Right lung (tissue), 5 donors: ENCODE results near the gene USP3. TPM values are rescaled to one million over a fixed set of nuclear protein-coding genes. Genes with fewer than 3 reads are reported as not detected.
"Not testable (repeated sequence)": the region's sequence is repeated elsewhere in the genome, so short reads cannot be mapped to it uniquely, and the experiment has no call there.

Experiments
- DNase-seq, 2 donors: peaks; one replicate each; pipeline ENCODE4 v3.0.0-alpha.2; 2013
- polyA plus RNA-seq, 5 donors: library from polyadenylated mRNA; unstranded; fragments of 120-200 nt; gene quantifications; one replicate each; pipeline versions ENCODE4 v1.2.1 to v1.2.3, GENCODE V29; 2013; ENCODE audit warnings: inconsistent platforms in 1 of 5, low replicate concordance in 1 of 5; ENCODE audit not compliant: insufficient read length in 5 of 5, insufficient read depth in 1 of 5

USP3 gene
- polyA plus RNA-seq, 5 donors = 37.8 to 44.7 (median 42.4) TPM

DNA sequence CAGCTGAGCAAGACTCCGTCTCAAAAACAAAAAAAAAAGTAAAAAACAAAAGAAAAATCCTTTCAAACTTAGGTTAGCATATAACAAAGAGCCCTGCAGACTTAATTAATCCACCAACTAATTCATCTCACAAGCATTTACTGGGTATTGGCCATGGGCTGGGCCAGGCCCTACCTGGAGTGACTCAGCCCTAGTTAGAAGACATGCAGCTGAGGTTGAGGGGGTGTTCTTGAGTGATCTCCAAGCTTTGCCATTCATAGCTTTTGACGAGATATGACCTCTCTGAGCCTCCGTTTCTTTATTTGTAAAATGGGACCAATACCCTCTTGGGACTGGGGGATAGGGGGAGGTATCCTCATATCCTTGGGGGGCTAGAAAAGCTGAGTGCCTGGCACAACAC, 100.6 kb downstream of the USP3 start:
- DNase-seq = no peak

- no peak for DNase-seq
Measured at GRCh38 chr15:63605816-63606215, 101.4 kb downstream of the USP3 start.

- no peak for DNase-seq
Measured at GRCh38 chr15:63606308-63606707, 101.9 kb downstream of the USP3 start.

GRCh38 chr15:63608989-63609388, 104.6 kb downstream of the USP3 start:
- no peak for DNase-seq

GRCh38 chr15:63609448-63609847, 105.1 kb downstream of the USP3 start:
- no peak for DNase-seq

GRCh38 chr15:63610209-63610841, 105.9 kb downstream of the USP3 start:
- peak in 1 of 2 donors; percentile 50 for DNase-seq

DNA sequence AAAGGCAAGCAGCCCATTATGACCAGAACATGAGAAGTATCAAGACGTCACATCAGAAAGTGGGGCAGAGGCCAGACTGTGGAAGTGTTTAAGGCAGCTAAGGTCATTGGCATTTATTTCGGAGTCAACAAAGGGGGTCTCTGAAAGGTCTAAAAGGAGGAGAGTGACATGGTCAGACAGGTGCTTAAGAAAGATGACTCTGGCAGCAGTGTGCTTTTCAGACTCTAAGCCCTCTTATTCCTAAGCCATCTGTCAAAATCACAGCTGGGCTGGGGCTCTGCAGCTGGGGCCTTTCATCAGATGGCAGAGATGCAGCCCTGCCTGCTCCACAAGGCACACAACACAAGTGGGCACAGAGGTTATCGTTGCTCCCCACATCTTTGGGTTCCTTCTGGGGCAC, 106.8 kb downstream of the USP3 start:
- no peak for DNase-seq

DNA sequence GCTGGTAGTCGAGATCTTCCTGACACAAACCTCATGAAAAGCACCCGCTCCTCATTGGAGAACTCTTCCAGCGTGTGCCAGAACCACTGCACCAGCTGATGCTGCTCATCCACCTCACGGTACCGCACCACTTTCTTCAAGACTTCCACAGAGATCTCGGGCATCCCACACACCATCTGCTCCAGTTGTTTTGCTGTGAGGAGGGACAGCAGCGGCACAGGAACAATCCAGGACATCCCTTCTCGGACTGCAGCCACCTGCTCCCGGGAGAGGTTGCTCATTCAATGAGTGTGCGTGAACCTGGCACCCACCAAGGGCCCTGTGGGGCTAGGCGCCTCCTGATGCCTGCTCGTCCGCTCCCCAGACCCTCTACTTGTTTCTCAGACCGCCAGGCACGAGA, 107.9 kb downstream of the USP3 start:
- no peak for DNase-seq

GRCh38 chr15:63615935-63616334, 111.5 kb downstream of the USP3 start:
- DNase-seq = no peak

- DNase-seq = not testable (repeated sequence)
Measured at GRCh38 chr15:63617147-63617546, 112.8 kb downstream of the USP3 start.

- DNase-seq = not testable (repeated sequence)
Measured at GRCh38 chr15:63617627-63618026, 113.2 kb downstream of the USP3 start.

GRCh38 chr15:63620760-63621159, 116.4 kb downstream of the USP3 start:
- not testable (repeated sequence) for DNase-seq

DNA sequence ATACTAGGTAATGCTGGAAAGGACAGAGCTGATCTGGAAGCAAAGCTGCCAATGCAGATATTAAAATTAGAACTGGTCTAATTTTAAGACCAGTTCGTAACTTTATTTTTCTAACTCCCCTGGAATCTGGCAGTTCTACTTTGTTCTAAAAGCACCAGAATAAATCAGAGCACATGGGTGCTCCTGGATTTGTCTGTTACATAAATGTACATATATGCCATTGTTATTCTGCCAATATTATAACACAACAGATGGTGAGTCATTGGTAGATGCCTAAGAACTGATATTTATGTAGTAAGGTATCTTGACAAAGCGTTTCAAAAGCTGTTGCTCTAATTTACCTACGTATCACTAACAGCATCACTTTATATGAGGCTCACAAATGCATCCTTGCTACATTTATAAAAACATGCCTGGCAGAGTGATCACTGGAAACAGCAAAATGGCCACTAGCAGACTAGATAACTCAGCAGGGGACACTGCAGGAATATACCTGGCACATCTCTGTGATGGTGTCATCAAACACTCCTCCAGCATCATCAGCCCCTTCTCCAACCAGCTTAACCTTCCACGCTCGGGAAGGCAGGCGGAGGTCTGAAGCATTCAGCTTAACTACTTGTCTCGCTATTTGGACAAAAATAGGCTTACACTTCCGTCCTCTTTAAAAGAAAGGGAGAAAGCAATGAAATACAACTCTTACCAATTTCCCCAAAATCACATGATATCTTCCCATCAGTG, 119.0 kb downstream of the USP3 start:
- no peak for DNase-seq

GRCh38 chr15:63626955-63627354, 122.6 kb downstream of the USP3 start:
- no peak for DNase-seq

DNA sequence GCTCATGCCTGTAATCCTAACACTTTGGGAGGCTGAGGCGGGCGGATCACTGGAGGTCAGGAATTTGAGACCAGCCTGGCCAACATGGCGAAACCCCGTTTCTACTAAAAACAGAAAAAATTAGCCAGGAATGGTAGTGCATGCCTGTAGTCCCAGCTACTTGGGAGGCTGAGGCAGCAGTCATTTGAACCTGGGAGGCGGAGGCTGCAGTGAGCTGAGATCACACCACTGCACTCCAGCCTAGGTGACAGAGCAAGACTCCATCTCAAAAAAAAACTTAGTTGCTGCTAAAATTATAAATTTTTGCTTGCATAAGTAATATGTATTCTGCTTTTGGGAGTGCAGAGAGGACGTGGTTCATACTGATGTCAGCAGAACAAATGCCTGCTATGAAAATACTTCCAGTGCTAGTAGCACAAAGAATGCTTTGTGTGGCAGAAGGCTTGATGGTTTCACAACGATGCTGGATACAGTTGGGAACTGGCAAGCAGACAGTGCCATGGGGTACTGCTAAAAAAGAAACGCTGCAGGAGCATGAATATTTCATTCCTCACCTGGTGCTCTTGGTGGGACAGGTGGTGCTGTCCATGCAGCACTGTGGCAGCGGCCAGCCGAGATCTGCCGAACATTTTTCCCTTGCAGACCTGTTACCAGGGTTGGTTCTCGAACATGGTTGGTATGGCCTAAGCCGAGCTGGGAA, 123.9 kb downstream of the USP3 start:
- DNase-seq = no peak

GRCh38 chr15:63630036-63630751, 125.8 kb downstream of the USP3 start:
- no peak for DNase-seq

DNA sequence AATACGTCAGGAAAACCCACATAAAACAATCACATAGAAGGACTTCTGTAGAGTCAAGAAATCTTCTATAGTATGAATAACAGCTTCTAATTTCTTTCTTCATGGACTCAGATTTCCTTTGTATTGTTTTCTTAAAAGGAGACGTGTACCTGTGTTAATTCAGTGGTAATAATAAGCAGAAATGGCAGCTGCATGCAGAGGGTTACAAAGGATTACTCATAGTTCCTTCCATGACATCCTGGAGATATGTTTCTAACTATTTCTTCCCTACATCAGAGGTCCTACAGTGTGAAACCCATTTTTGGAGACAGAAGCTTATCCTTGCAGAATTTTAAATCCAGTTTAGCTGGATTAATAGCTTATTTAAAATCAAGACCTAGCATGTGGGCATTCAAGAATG, 128.9 kb downstream of the USP3 start:
- no peak for DNase-seq

GRCh38 chr15:63634154-63634553, 129.8 kb downstream of the USP3 start:
- DNase-seq = no peak

DNA sequence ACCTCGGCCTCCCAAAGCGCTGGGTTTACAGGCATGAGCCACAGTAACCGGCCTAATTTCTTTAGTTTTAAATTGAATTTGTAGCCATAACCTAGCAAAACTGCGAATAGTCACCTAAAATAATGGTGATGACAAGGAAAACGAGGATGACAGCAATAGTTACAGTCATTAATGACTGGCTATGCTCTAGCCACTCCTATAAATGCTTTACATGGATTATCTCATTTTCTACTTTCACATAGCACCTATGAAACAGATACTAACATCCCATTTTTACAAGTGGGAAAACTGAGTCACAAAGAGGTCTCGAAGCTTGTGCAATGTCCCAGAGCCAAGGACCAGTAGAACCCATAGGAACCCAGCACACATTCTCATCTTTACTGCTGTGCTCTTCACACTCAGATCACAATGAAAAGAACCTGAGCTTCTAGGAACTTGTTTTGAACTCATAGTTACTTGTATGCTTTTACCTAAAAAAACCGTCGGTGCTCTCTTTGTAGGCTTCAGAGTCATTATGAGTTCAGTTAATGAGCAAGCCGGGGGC, 132.2 kb downstream of the USP3 start:
- DNase-seq = no peak

DNA sequence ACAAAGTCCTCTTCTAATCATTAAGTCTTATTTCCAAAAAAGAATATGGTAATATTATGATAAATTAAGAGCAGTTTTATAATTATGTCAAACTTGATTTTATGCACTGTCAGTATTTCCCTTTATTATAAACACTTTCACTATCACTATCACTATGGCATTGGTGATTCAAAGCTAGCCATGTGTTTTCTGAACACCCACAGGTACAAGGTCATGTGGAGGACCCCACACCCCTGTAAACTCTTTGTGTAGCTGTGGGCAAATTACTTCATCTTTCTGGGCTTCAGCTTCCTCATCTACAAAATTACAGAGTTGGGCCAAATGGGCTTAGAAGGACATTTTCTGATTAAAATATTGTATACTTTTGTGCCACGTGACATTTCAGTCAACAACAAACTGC, 134.4 kb downstream of the USP3 start:
- no peak for DNase-seq

- DNase-seq = no peak
Measured at GRCh38 chr15:63640146-63640545, 135.8 kb downstream of the USP3 start.
